GM23338 (cell line): ENCODE results near the gene LPP. TPM values are rescaled to one million over a fixed set of nuclear protein-coding genes. Genes with fewer than 3 reads are reported as not detected.

Source experiments
- ATAC-seq: fragments of 200-7000 bp; cut with Tn5 transposase; 3 replicates; pipeline ENCODE4 v1.9.1; 2020
- DNase-seq: peaks from one replicate; pipeline ENCODE4 v3.0.0-alpha.2; 2015; ENCODE audit warnings: low spot score
- H2AFZ ChIP-seq: fragments of 200-600 bp; sonication (generic); 2 replicates; pipeline ENCODE4 v1.8.0; 2016; ENCODE audit warnings: antibody characterized with exemption, mild to moderate bottlenecking, moderate library complexity
- H3F3A ChIP-seq: fragments of 200-600 bp; sonication (generic); replicated peaks from 2 replicates; pipeline ENCODE4 v1.8.0; 2017; ENCODE audit warnings: antibody characterized with exemption, mixed run types, low read depth
- H3K27ac ChIP-seq: fragments of 200-600 bp; sonication (generic); 2 replicates; pipeline ENCODE4 v1.6.1; 2016; ENCODE audit warnings: low read depth
- H3K27me3 ChIP-seq: fragments of 200-600 bp; sonication (generic); 2 replicates; pipeline ENCODE4 v1.8.0; 2016; ENCODE audit warnings: mild to moderate bottlenecking, mixed run types, moderate library complexity; ENCODE audit not compliant: insufficient read depth
- H3K36me3 ChIP-seq: fragments of 200-600 bp; sonication (generic); 2 replicates; pipeline ENCODE4 v1.8.0; 2016; ENCODE audit warnings: mild to moderate bottlenecking; ENCODE audit not compliant: insufficient read depth
- H3K4me1 ChIP-seq: fragments of 200-600 bp; sonication (generic); 2 replicates; pipeline ENCODE4 v1.8.0; 2016; ENCODE audit warnings: mild to moderate bottlenecking, moderate library complexity; ENCODE audit not compliant: insufficient read depth
- H3K4me2 ChIP-seq: fragments of 200-600 bp; sonication (generic); 2 replicates; pipeline ENCODE4 v1.7.1; 2017; ENCODE audit warnings: mixed run types
- H3K4me3 ChIP-seq: fragments of 200-600 bp; sonication (generic); 2 replicates; pipeline ENCODE4 v1.6.1; 2016; ENCODE audit warnings: mixed run types
- H3K79me2 ChIP-seq: fragments of 200-600 bp; sonication (generic); replicated peaks from 2 replicates; pipeline ENCODE4 v1.8.0; 2017; ENCODE audit warnings: mild to moderate bottlenecking; ENCODE audit not compliant: insufficient read depth
- H3K9me2 ChIP-seq: fragments of 200-600 bp; sonication (generic); 2 replicates; pipeline ENCODE4 v1.8.0; 2017; ENCODE audit not compliant: insufficient read depth
- H4K20me1 ChIP-seq: fragments of 200-600 bp; sonication (generic); replicated peaks from 2 replicates; pipeline ENCODE4 v1.8.0; 2017; ENCODE audit warnings: mild to moderate bottlenecking; ENCODE audit not compliant: insufficient read depth
- H3K27ac Mint-ChIP-seq: 2 replicates; pipeline ENCODE4 v1.8.0; 2020; ENCODE audit warnings: inconsistent platforms, mild to moderate bottlenecking, moderate library complexity, mixed read lengths
- H3K27me3 Mint-ChIP-seq: 3 replicates; pipeline ENCODE4 v1.8.0; 2022; ENCODE audit warnings: low read depth, mild to moderate bottlenecking, moderate library complexity, mixed read lengths, inconsistent platforms; ENCODE audit not compliant: insufficient read depth, poor library complexity
- H3K36me3 Mint-ChIP-seq: 3 replicates; pipeline ENCODE4 v1.8.0; 2021; ENCODE audit warnings: low read depth, mild to moderate bottlenecking, inconsistent platforms, moderate library complexity, mixed read lengths
- H3K4me1 Mint-ChIP-seq: 3 replicates; pipeline ENCODE4 v1.8.0; 2020; ENCODE audit warnings: mild to moderate bottlenecking, inconsistent platforms, mixed read lengths
- H3K4me3 Mint-ChIP-seq: 3 replicates; pipeline ENCODE4 v1.8.0; 2021; ENCODE audit warnings: moderate library complexity, mild to moderate bottlenecking, inconsistent platforms, mixed read lengths
- H3K9me3 Mint-ChIP-seq: 3 replicates; pipeline ENCODE4 v1.8.0; 2020; ENCODE audit warnings: moderate library complexity, mild to moderate bottlenecking, inconsistent platforms, mixed read lengths
- CREB1 ChIP-seq: fragments of 250-450 bp; sonication (Bioruptor Pico); IDR thresholded peaks from 2 replicates; pipeline ENCODE4 v1.5.0; 2020; ENCODE audit warnings: low read depth, mild to moderate bottlenecking, moderate library complexity
- EZH2phosphoT487 ChIP-seq: fragments of 200-600 bp; sonication (generic); IDR thresholded peaks from one replicate; pipeline ENCODE4 v1.8.1; 2018; ENCODE audit warnings: antibody characterized with exemption; ENCODE audit not compliant: unreplicated experiment
- NANOG ChIP-seq: IDR thresholded peaks from 2 replicates; pipeline ENCODE4 v1.6.1; 2016; ENCODE audit warnings: antibody characterized with exemption, borderline replicate concordance
- POLR2AphosphoS5 ChIP-seq: IDR thresholded peaks from 2 replicates; pipeline ENCODE4 v1.6.1; 2016; ENCODE audit warnings: antibody characterized with exemption, low read depth
- polyA plus RNA-seq: library from polyadenylated mRNA; unstranded; fragments of >200 nt; fragmentation: Nextera tagmentation; extraction: Ambion mirVana; gene quantifications from 2 replicates; pipeline ENCODE4 v1.2.1, GENCODE V29; 2016
- total RNA-seq: library from RNA; depleted of rRNA; stranded (reverse); fragments of >200 nt; shearing (Covaris generic); gene quantifications from 2 replicates; pipeline ENCODE4 v1.2.3, GENCODE V29; 2014
- TF ChIP-seq, protein P1 (sequence below): IDR thresholded peaks from one replicate; pipeline ENCODE4 v1.6.1; 2018; ENCODE audit warnings: antibody characterized with exemption; ENCODE audit not compliant: unreplicated experiment
- TF ChIP-seq, protein P2 (sequence below): IDR thresholded peaks from 2 replicates; pipeline ENCODE4 v1.6.1; 2016; ENCODE audit warnings: antibody characterized with exemption
- TF ChIP-seq, protein P3 (sequence below): fragments of 250-450 bp; sonication (Bioruptor Pico); IDR thresholded peaks from 2 replicates; pipeline ENCODE4 v1.5.0; 2020; ENCODE audit warnings: mild to moderate bottlenecking, moderate library complexity

The LPP gene
- total and polyA plus RNA-seq, 2 experiments from 2014 or later = 23.0 to 35.2 TPM

DNA sequence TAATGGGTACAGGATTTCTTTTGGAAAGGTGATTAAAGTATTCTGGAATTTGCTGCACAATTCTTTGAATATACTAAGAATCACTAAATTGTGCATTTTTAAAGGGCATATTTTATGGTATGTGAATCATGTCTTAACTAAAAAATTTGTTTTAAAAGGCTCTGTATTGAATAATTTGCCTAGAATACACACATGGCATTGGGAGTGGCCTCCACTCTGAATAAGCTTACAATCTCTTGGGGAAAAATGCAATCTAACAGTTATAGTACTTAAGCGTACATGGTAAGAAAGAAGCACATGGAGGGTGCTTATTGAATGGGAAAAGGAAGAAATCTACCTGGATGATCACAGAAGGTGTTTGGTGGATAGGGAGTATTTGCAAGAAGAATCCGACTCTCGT is 385.1 kb downstream of the LPP start:
- Histone ChIP-seq H3K4me2 (no peak overlapping the region), H3K9me2 (no peaks in the 10 kb centered on the region), H3K4me1 (peaks cover 10% of the 10 kb centered on the region; the same call in 1 of the 2 replicates), H3K79me2 (no peaks in the 10 kb centered on the region), H3K36me3 (no peaks in the 10 kb centered on the region), H3K27me3 (no peaks in the 10 kb centered on the region), H4K20me1 (no peaks in the 10 kb centered on the region), H3K4me3 (no peak overlapping the region), H2AFZ (no peak overlapping the region), H3K27ac (no peak overlapping the region), H3F3A (no peaks in the 10 kb centered on the region)
- H3K36me3 Mint-ChIP-seq = no peaks in the 10 kb centered on the region
- H3K9me3 Mint-ChIP-seq = no peaks in the 10 kb centered on the region
- no peak overlapping the region for H3K4me3 Mint-ChIP-seq
- no peaks in the 10 kb centered on the region for H3K27me3 Mint-ChIP-seq
- ATAC-seq (no peak), DNase-seq (no peak)
- TF ChIP-seq POLR2AphosphoS5 (no peak), EZH2phosphoT487 (no peak), CREB1 (CRISPR knock-in tag) (no peak), NANOG (no peak)
- TF ChIP-seq, protein P1, sequence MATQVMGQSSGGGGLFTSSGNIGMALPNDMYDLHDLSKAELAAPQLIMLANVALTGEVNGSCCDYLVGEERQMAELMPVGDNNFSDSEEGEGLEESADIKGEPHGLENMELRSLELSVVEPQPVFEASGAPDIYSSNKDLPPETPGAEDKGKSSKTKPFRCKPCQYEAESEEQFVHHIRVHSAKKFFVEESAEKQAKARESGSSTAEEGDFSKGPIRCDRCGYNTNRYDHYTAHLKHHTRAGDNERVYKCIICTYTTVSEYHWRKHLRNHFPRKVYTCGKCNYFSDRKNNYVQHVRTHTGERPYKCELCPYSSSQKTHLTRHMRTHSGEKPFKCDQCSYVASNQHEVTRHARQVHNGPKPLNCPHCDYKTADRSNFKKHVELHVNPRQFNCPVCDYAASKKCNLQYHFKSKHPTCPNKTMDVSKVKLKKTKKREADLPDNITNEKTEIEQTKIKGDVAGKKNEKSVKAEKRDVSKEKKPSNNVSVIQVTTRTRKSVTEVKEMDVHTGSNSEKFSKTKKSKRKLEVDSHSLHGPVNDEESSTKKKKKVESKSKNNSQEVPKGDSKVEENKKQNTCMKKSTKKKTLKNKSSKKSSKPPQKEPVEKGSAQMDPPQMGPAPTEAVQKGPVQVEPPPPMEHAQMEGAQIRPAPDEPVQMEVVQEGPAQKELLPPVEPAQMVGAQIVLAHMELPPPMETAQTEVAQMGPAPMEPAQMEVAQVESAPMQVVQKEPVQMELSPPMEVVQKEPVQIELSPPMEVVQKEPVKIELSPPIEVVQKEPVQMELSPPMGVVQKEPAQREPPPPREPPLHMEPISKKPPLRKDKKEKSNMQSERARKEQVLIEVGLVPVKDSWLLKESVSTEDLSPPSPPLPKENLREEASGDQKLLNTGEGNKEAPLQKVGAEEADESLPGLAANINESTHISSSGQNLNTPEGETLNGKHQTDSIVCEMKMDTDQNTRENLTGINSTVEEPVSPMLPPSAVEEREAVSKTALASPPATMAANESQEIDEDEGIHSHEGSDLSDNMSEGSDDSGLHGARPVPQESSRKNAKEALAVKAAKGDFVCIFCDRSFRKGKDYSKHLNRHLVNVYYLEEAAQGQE = no peak
- TF ChIP-seq, protein P2, sequence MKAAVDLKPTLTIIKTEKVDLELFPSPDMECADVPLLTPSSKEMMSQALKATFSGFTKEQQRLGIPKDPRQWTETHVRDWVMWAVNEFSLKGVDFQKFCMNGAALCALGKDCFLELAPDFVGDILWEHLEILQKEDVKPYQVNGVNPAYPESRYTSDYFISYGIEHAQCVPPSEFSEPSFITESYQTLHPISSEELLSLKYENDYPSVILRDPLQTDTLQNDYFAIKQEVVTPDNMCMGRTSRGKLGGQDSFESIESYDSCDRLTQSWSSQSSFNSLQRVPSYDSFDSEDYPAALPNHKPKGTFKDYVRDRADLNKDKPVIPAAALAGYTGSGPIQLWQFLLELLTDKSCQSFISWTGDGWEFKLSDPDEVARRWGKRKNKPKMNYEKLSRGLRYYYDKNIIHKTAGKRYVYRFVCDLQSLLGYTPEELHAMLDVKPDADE = no peak
- TF ChIP-seq, protein P3, sequence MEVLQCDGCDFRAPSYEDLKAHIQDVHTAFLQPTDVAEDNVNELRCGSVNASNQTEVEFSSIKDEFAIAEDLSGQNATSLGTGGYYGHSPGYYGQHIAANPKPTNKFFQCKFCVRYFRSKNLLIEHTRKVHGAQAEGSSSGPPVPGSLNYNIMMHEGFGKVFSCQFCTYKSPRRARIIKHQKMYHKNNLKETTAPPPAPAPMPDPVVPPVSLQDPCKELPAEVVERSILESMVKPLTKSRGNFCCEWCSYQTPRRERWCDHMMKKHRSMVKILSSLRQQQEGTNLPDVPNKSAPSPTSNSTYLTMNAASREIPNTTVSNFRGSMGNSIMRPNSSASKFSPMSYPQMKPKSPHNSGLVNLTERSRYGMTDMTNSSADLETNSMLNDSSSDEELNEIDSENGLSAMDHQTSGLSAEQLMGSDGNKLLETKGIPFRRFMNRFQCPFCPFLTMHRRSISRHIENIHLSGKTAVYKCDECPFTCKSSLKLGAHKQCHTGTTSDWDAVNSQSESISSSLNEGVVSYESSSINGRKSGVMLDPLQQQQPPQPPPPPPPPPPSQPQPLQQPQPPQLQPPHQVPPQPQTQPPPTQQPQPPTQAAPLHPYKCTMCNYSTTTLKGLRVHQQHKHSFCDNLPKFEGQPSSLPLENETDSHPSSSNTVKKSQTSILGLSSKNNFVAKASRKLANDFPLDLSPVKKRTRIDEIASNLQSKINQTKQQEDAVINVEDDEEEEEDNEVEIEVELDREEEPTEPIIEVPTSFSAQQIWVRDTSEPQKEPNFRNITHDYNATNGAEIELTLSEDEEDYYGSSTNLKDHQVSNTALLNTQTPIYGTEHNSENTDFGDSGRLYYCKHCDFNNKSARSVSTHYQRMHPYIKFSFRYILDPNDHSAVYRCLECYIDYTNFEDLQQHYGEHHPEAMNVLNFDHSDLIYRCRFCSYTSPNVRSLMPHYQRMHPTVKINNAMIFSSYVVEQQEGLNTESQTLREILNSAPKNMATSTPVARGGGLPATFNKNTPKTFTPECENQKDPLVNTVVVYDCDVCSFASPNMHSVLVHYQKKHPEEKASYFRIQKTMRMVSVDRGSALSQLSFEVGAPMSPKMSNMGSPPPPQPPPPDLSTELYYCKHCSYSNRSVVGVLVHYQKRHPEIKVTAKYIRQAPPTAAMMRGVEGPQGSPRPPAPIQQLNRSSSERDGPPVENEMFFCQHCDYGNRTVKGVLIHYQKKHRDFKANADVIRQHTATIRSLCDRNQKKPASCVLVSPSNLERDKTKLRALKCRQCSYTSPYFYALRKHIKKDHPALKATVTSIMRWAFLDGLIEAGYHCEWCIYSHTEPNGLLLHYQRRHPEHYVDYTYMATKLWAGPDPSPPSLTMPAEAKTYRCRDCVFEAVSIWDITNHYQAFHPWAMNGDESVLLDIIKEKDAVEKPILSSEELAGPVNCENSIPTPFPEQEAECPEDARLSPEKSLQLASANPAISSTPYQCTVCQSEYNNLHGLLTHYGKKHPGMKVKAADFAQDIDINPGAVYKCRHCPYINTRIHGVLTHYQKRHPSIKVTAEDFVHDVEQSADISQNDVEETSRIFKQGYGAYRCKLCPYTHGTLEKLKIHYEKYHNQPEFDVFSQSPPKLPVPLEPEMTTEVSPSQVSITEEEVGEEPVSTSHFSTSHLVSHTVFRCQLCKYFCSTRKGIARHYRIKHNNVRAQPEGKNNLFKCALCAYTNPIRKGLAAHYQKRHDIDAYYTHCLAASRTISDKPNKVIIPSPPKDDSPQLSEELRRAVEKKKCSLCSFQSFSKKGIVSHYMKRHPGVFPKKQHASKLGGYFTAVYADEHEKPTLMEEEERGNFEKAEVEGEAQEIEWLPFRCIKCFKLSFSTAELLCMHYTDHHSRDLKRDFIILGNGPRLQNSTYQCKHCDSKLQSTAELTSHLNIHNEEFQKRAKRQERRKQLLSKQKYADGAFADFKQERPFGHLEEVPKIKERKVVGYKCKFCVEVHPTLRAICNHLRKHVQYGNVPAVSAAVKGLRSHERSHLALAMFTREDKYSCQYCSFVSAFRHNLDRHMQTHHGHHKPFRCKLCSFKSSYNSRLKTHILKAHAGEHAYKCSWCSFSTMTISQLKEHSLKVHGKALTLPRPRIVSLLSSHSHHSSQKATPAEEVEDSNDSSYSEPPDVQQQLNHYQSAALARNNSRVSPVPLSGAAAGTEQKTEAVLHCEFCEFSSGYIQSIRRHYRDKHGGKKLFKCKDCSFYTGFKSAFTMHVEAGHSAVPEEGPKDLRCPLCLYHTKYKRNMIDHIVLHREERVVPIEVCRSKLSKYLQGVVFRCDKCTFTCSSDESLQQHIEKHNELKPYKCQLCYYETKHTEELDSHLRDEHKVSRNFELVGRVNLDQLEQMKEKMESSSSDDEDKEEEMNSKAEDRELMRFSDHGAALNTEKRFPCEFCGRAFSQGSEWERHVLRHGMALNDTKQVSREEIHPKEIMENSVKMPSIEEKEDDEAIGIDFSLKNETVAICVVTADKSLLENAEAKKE (CRISPR knock-in tag) = no peak
- peaks cover 7% of the 10 kb centered on the region; the same call in 2 of the 3 replicates for H3K4me1 Mint-ChIP-seq
- no peak overlapping the region for H3K27ac Mint-ChIP-seq
